Measurements from ENCODE around the gene TIMMDC1. TPM values are rescaled to one million over a fixed set of nuclear protein-coding genes. Genes with fewer than 3 reads are reported as not detected.

Gene TIMMDC1
- total RNA-seq, 2 experiments from 2014 or later = 75.6 to 83.8 TPM

- H3K4me3 Mint-ChIP-seq = no peak overlapping the region
- CTCF ChIA-PET = interaction anchor here (0.6 to 1.0 kb wide), 2 partner anchors 125 to 229 kb away, joined by 3 read pairs; no protein-coding TSS in a partner anchor
- no peaks in the 10 kb centered on the region for H3K9me3 Mint-ChIP-seq
- no peak for DNase-seq
- H3K27ac Mint-ChIP-seq = no peak overlapping the region
- H3K36me3 Mint-ChIP-seq (ENCODE audit: low read depth) = peaks cover 66% of the 10 kb centered on the region
- intact Hi-C loops (cut with micrococcal nuclease) = no loop called here
- peaks cover 3% of the 10 kb centered on the region for H3K4me1 Mint-ChIP-seq (ENCODE audit: low read depth)
- no peaks in the 10 kb centered on the region for H3K27me3 Mint-ChIP-seq (ENCODE audit: low read depth)
These were observed 19.7 kb downstream of the TIMMDC1 start for GRCh38 chr3:119518026-119518425.

GRCh38 chr3:119524931-119525662 is 26.8 kb downstream of the TIMMDC1 start:
- CTCF ChIA-PET = no interaction called here

GRCh38 chr3:119527714-119528113 is 29.4 kb downstream of the TIMMDC1 start:
- H3K4me1 Mint-ChIP-seq (ENCODE audit: low read depth) = no peaks in the 10 kb centered on the region
- H3K36me3 Mint-ChIP-seq (ENCODE audit: low read depth) = peaks cover 16% of the 10 kb centered on the region
- intact Hi-C loops (cut with micrococcal nuclease) = no loop called here
- DNase-seq = no peak
- no peak overlapping the region for H3K27ac Mint-ChIP-seq
- no peak overlapping the region for H3K4me3 Mint-ChIP-seq
- H3K9me3 Mint-ChIP-seq = no peaks in the 10 kb centered on the region
- CTCF ChIA-PET = no interaction called here
- no peaks in the 10 kb centered on the region for H3K27me3 Mint-ChIP-seq (ENCODE audit: low read depth)

More at GRCh38 chr3:119524931-119525662, 26.8 kb downstream of the TIMMDC1 start:
- intact Hi-C loops (cut with micrococcal nuclease) = no loop called here
- Mint-ChIP-seq H3K4me3 (no peak overlapping the region), H3K27ac (no peak overlapping the region), H3K27me3 (ENCODE audit: low read depth) (no peaks in the 10 kb centered on the region), H3K4me1 (ENCODE audit: low read depth) (no peaks in the 10 kb centered on the region), H3K36me3 (ENCODE audit: low read depth) (peaks cover 32% of the 10 kb centered on the region), H3K9me3 (no peaks in the 10 kb centered on the region)
- DNase-seq = no peak

- Mint-ChIP-seq H3K27me3 (ENCODE audit: low read depth) (no peaks in the 10 kb centered on the region), H3K9me3 (no peaks in the 10 kb centered on the region), H3K4me3 (no peak overlapping the region), H3K36me3 (ENCODE audit: low read depth) (peaks cover 13% of the 10 kb centered on the region), H3K27ac (no peak overlapping the region), H3K4me1 (ENCODE audit: low read depth) (no peaks in the 10 kb centered on the region)
- no peak for DNase-seq
- CTCF ChIA-PET = interaction anchor here (0.5 to 1.1 kb wide), 3 partner anchors 9 to 1061 kb away, joined by 3 to 5 read pairs (median 4); no protein-coding TSS in a partner anchor
- intact Hi-C loops (cut with micrococcal nuclease) = no loop called here
These were observed 31.5 kb downstream of the TIMMDC1 start for GRCh38 chr3:119529883-119530282.

- H3K36me3 Mint-ChIP-seq (ENCODE audit: low read depth) = peaks cover 11% of the 10 kb centered on the region
- H3K27ac Mint-ChIP-seq = no peak overlapping the region
- intact Hi-C loops (cut with micrococcal nuclease) = no loop called here
- H3K4me1 Mint-ChIP-seq (ENCODE audit: low read depth) = no peaks in the 10 kb centered on the region
- CTCF ChIA-PET = interaction anchor here (0.5 to 1.1 kb wide), 3 partner anchors 9 to 1060 kb away, joined by 3 to 5 read pairs (median 4); no protein-coding TSS in a partner anchor
- no peak overlapping the region for H3K4me3 Mint-ChIP-seq
- H3K9me3 Mint-ChIP-seq = no peaks in the 10 kb centered on the region
- no peaks in the 10 kb centered on the region for H3K27me3 Mint-ChIP-seq (ENCODE audit: low read depth)
- DNase-seq = no peak
These were observed 32.1 kb downstream of the TIMMDC1 start for GRCh38 chr3:119530456-119530855.

GRCh38 chr3:119531151-119531550 is 32.8 kb downstream of the TIMMDC1 start:
- Mint-ChIP-seq H3K4me1 (ENCODE audit: low read depth) (no peaks in the 10 kb centered on the region), H3K4me3 (no peak overlapping the region), H3K27ac (no peak overlapping the region), H3K9me3 (no peaks in the 10 kb centered on the region), H3K36me3 (ENCODE audit: low read depth) (peaks cover 6% of the 10 kb centered on the region), H3K27me3 (ENCODE audit: low read depth) (no peaks in the 10 kb centered on the region)
- CTCF ChIA-PET = no interaction called here
- intact Hi-C loops (cut with micrococcal nuclease) = no loop called here
- no peak for DNase-seq

- Mint-ChIP-seq H3K36me3 (ENCODE audit: low read depth) (peaks cover 1% of the 10 kb centered on the region), H3K4me3 (no peak overlapping the region), H3K9me3 (no peaks in the 10 kb centered on the region), H3K27ac (no peak overlapping the region), H3K27me3 (ENCODE audit: low read depth) (no peaks in the 10 kb centered on the region), H3K4me1 (ENCODE audit: low read depth) (no peaks in the 10 kb centered on the region)
- intact Hi-C loops (cut with micrococcal nuclease) = no loop called here
- no peak for DNase-seq
- CTCF ChIA-PET = no interaction called here
These were observed 35.9 kb downstream of the TIMMDC1 start for GRCh38 chr3:119534296-119534695.

GRCh38 chr3:119536757-119537156 is 38.4 kb downstream of the TIMMDC1 start:
- Mint-ChIP-seq H3K27me3 (ENCODE audit: low read depth) (no peaks in the 10 kb centered on the region), H3K4me1 (ENCODE audit: low read depth) (peaks cover 4% of the 10 kb centered on the region), H3K36me3 (ENCODE audit: low read depth) (peaks cover 1% of the 10 kb centered on the region), H3K27ac (no peak overlapping the region), H3K4me3 (no peak overlapping the region), H3K9me3 (no peaks in the 10 kb centered on the region)
- CTCF ChIA-PET = no interaction called here
- DNase-seq = no peak
- intact Hi-C loops (cut with micrococcal nuclease) = no loop called here

GRCh38 chr3:119538772-119539171 is 40.4 kb downstream of the TIMMDC1 start:
- H3K9me3 Mint-ChIP-seq = no peaks in the 10 kb centered on the region
- no peak overlapping the region for H3K4me3 Mint-ChIP-seq
- DNase-seq = no peak
- no peaks in the 10 kb centered on the region for H3K27me3 Mint-ChIP-seq (ENCODE audit: low read depth)
- H3K4me1 Mint-ChIP-seq (ENCODE audit: low read depth) = peaks cover 5% of the 10 kb centered on the region
- intact Hi-C loops (cut with micrococcal nuclease) = no loop called here
- no peaks in the 10 kb centered on the region for H3K36me3 Mint-ChIP-seq (ENCODE audit: low read depth)
- CTCF ChIA-PET = interaction anchor here (1.3 kb wide), 1 partner anchor 9 kb away, joined by 5 read pairs; no protein-coding TSS in a partner anchor
- H3K27ac Mint-ChIP-seq = no peak overlapping the region

GRCh38 chr3:119541547-119541946 is 43.2 kb downstream of the TIMMDC1 start:
- Mint-ChIP-seq H3K27me3 (ENCODE audit: low read depth) (no peaks in the 10 kb centered on the region), H3K4me3 (no peak overlapping the region), H3K9me3 (no peaks in the 10 kb centered on the region), H3K36me3 (ENCODE audit: low read depth) (no peaks in the 10 kb centered on the region), H3K27ac (no peak overlapping the region), H3K4me1 (ENCODE audit: low read depth) (peaks cover 5% of the 10 kb centered on the region)
- CTCF ChIA-PET = no interaction called here
- DNase-seq = no peak
- intact Hi-C loops (cut with micrococcal nuclease) = no loop called here

- Mint-ChIP-seq H3K4me1 (ENCODE audit: low read depth) (peaks cover 5% of the 10 kb centered on the region), H3K36me3 (ENCODE audit: low read depth) (no peaks in the 10 kb centered on the region), H3K4me3 (no peak overlapping the region), H3K9me3 (no peaks in the 10 kb centered on the region), H3K27me3 (ENCODE audit: low read depth) (no peaks in the 10 kb centered on the region), H3K27ac (no peak overlapping the region)
- intact Hi-C loops (cut with micrococcal nuclease) = no loop called here
- DNase-seq = no peak
- CTCF ChIA-PET = no interaction called here
These were observed 43.9 kb downstream of the TIMMDC1 start for GRCh38 chr3:119542168-119542767.

- no peak for DNase-seq
- H3K36me3 Mint-ChIP-seq (ENCODE audit: low read depth) = no peaks in the 10 kb centered on the region
- no peak overlapping the region for H3K27ac Mint-ChIP-seq
- no peaks in the 10 kb centered on the region for H3K9me3 Mint-ChIP-seq
- CTCF ChIA-PET = no interaction called here
- no peak overlapping the region for H3K4me3 Mint-ChIP-seq
- peaks cover 5% of the 10 kb centered on the region for H3K4me1 Mint-ChIP-seq (ENCODE audit: low read depth)
- intact Hi-C loops (cut with micrococcal nuclease) = no loop called here
- no peaks in the 10 kb centered on the region for H3K27me3 Mint-ChIP-seq (ENCODE audit: low read depth)
These were observed 44.8 kb downstream of the TIMMDC1 start for GRCh38 chr3:119543147-119543546.

- Mint-ChIP-seq H3K27me3 (ENCODE audit: low read depth) (no peaks in the 10 kb centered on the region), H3K4me3 (no peak overlapping the region), H3K27ac (no peak overlapping the region), H3K9me3 (no peaks in the 10 kb centered on the region), H3K4me1 (ENCODE audit: low read depth) (no peaks in the 10 kb centered on the region), H3K36me3 (ENCODE audit: low read depth) (no peaks in the 10 kb centered on the region)
- intact Hi-C loops (cut with micrococcal nuclease) = no loop called here
- no peak for DNase-seq
- CTCF ChIA-PET = interaction anchor here (0.6 to 0.7 kb wide), 2 partner anchors 149 to 191 kb away, joined by 3 to 5 read pairs; no protein-coding TSS in a partner anchor
These were observed 48.9 kb downstream of the TIMMDC1 start for GRCh38 chr3:119547227-119547626.

Measured in activated naive CD4-positive, alpha-beta T cell treated with anti-CD3 and anti-CD28 coated beads for 36 hours (primary cell).